ENCODE data around the gene SLC22A3.
A peak's percentile ranks its signal among the peaks of the same experiment; 100 is the strongest.
"Not testable (repeated sequence)": the region's sequence is repeated elsewhere in the genome, so short reads cannot be mapped to it uniquely, and the experiment has no call there.

SLC22A3 gene

GRCh38 chr6:160336200-160336599, 12.0 kb upstream of the SLC22A3 start:
- no peak for DNase-seq (ENCODE audit: low spot score)

DNA sequence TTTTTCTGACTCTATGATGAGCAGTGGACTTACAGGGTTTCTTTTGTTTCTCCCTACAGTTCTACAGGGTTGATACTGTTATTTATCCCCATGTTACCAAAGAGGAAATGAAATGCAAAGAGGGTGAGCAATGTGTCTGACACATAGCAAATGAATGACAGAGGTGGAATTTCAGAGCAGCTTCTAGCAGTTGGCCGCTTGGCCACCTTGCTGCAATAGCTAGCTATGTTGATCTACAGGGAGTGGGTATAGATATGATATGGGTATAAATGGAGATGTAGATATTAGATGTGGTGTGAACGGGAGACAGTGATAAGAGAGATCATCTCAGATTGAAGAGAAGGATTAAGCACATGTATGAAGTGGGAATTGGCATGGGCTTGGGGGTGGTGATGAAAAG, 10.9 kb upstream of the SLC22A3 start:
- DNase-seq (ENCODE audit: low spot score) = no peak

DNA sequence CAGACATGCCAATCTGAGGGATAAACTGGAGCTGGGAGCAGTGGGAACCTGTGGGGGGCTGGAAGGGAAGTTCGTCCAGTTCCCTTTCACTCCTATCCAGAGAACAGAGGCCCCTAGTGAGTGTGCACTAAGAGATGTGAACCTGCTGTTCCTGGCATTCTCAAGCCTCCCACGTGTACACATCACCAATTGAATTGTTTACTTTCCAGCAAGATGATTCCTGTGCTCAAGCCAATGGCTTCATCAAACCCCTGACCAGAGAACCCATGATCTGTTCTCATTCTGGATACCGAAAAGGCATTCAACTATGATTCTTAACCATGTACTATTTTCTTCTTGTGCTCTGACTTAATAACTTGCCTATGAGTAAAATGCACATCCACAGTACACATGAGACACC, 10.2 kb upstream of the SLC22A3 start:
- DNase-seq (ENCODE audit: low spot score) = no peak

DNA sequence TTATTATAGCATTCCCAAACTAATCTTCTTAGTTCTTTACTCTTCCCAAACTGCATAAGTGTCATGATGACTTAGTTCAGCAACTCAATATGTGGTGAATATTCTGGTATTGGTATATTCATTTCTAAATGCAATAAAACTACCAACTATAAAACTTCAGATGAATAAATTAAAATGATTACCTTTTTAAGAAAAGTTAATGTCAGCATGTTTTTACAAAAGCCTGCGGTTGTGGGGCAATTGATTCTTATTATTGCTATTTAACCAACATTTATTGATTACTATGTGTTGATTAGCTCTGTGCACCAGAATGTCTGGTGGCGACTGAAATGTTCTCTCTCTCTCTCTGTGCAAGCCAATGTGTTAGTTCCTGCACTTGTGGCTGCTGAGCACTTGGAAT, 5.0 kb upstream of the SLC22A3 start:
- DNase-seq (ENCODE audit: low spot score) = no peak

DNA sequence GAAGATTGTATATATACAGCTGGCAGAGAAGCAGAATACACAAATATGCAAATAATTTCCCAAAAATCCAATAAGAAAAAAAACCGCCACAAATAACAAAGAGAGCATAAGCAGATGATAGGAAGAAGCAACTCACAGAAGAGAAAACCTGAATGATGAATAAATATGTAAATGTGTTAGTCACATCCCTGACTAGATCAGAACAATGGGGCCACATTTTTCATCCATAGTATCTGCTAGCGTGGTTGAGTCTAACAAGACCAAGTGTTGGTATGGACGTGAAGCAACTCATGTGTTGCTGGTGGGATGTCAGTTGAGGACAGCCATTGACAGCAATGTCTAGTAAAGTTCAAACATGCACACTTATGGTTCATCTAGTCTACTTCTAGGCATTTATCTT, 3.9 kb upstream of the SLC22A3 start:
- no peak for DNase-seq (ENCODE audit: low spot score)

DNA sequence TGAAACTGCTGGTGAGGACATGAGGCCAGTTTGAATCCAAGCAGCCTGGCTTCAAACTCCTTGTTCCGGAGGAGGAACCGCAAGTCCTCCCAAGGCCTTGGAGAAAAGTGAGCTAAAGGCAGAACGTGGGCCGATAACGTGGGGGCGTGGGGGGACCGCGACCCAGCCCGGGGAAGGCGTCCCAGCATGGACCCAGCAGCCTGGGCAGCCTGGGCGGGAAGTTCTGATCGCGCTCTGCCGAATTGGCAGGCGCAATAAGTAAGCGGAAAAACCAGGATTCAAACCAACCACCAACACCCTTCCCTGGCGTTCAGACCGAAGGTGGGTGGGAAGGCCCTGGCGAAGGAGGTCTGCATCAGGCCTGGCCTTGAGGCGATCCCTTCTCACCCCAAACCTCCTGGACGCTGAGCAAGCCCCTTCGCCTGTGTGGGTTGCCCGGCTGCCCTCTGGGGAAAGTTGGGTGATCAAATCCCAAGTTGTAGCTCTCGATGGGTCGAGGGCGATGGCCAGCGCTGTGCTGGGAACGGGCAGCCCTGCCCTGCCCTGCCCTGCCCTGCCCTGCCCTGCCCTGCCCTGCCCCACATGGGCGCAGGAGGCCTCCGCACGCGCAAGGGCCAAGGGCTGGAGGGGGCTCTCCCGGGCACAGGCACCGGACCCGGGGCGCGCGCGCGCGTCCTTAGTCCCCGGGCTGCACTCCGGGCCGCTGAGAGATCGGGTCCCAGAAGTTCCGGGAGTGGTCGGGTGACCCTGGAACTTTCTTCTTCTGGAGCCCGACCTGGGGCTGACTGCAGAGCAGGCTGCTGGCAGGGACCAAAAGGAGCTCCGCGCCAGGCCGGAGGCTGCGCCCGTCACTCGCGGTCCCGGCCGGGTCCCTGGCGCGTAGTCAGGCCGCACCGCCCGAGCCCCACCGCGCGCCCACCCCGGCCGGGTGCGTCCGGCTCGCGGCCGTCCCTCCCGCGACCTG, 637 bp upstream of the SLC22A3 start:
- DNase-seq (ENCODE audit: low spot score) = no peak

GRCh38 chr6:160349020-160349441, 853 bp downstream of the SLC22A3 start:
- no peak for DNase-seq (ENCODE audit: low spot score)

DNA sequence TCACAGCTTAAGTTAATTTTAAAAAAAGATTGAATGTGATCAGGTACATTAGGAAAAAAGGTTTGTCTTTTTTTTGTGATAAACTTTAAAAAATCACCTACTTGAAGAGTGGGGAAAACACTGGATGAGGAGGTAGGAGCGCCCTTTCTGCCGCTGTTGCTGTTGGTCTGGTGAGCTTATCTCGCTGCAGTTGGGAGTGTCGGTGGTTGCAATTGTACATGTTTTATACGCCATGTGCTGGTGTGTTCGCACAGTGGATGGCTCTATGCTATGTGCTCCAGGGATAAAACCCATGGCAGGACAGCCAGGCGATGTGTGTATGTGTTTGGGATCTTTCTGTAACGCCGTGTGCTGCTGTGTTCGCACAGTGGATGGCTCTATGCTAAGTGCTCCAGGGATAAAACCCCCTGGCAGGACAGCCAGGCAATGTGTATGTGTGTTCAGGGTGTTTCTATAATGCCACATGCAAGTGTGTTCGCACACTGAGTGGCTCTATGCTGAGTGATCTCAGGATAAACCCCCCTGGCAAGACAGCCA, 1.7 kb downstream of the SLC22A3 start:
- no peak for DNase-seq (ENCODE audit: low spot score)

GRCh38 chr6:160353950-160354496, 5.8 kb downstream of the SLC22A3 start:
- no peak for DNase-seq (ENCODE audit: low spot score)

- peak; percentile 6 for DNase-seq (ENCODE audit: low spot score)
Measured at GRCh38 chr6:160355001-160355400, 6.8 kb downstream of the SLC22A3 start.

GRCh38 chr6:160356074-160356744, 8.0 kb downstream of the SLC22A3 start:
- no peak for DNase-seq (ENCODE audit: low spot score)

DNA sequence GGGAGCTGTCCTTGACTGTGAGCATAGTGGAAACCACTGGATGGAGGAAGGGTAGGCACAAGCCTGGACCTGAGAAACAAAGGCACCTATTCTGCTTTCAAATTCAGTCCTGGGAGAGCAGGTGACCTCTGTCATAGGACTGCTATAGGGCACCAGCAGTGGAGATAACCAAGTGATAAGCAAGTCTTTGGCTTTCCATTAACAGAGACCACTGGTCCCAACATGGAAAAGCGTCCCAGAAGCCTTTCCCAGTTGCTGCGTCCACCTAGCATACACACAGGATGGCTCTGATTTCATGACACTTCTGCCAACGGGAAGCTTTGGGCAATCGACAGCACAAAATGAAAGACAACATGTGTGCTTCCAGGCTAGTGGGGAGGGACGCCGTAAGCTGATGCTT, 8.9 kb downstream of the SLC22A3 start:
- DNase-seq (ENCODE audit: low spot score) = no peak

DNA sequence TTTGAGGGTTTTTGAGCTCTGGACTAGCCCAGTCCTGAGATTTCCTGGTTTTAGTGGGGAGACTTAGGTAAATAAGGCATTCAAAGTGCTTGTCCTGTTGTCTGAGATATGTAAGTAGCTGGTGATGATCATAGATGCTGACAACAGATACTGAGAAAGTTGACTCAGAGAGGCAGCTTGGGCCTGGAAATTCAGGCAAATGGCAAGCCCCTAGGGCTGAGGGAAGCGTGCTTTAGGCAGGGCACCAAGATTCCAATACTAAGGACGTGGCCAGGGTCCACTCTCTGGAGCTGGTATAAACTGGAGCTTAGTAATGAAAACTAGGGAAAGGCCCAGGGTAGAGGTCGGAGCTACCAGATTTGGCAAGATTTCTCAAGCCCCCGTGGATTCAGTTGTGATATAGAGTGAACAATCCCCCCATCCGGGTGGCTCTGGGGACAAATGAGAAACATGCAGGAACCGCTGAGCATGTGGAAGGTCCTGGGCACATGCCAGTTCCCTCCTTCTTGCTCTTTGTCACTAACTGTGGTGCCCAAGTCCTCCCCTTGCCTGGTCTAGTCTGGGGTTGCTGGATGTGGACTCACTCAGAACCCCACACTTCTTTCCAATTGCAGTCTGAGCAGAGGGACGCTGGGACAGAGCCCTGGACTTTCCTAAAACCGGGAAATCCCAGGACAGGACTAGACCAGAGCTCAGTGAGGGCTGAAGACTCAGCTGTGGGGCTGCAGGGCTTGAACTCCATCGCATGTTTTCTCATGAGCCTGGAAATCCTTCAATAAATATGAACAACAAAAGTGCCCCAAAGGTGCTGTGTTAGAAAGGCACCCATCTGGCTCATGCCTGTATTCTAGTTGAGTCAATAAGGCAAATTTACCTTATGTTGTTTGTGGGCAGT, 10.3 kb downstream of the SLC22A3 start:
- DNase-seq (ENCODE audit: low spot score) = no peak

- no peak for DNase-seq (ENCODE audit: low spot score)
Measured at GRCh38 chr6:160360955-160361354, 12.8 kb downstream of the SLC22A3 start.

DNA sequence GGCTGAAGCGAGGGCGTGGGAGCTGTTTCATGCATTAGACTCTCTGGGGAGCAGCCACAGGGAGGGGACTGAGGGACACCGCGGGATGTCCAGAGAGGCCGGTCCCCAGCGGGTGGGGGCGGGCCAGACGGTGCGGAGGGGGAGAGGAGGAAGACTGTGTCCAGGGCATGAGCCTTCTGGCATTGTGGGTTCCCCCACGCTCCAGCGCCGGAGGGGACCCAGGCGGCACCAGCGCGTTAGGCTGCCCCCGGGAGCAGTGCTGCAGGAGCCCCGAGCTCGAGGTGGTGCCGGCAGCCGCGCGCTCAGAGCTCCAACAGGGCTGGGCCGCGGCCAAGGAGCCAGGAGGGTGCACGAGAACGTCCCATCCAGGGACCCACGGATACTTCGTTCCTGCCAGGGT, 14.4 kb downstream of the SLC22A3 start:
- no peak for DNase-seq (ENCODE audit: low spot score)

DNA sequence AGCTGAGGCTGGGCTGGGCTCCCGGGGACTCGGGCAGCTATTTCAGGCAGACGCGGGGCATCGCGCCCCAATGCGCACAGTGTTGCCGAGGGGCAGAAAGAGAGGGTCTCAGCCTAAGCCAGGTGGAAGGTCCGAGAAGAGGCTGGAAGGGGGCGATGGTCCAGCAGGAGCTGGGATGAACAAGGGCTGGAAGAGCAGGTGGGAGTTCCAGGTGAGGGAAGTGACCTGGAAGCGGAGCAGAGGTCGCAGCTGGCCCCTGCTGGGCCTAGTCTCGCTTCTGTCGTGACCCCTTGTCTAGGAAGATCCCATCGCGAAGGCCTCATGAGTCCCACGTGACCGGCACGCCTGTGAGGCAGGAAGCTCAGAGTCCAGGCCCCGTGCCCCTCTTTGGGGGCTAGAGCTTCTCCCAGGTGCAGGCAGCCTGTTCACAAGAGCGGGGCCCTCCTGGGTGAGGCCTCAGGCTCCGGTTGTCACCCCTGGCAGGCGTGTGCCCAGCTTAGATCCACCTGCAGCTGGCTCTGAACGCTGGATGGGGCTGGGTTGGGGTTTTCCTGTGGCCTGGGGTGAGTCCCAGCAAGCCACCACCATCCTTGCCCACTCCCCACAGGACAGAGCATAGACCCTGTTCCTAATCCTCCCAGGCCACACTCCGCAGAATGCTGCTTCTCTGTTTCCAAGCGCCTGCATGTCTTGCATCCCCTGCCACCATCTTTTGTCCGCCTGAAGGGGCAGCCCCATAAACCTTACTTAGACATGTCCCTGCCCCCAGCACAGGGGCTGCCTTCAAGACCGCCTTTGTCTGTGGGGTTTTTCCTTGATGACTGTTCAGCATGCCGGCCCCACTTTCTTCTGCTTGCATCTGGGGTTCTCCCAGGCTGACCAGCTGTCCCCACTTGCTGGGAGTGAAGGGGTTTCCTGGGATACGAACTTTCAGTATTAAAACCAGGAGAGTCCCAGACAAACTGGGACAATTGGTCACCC, 15.1 kb downstream of the SLC22A3 start:
- DNase-seq (ENCODE audit: low spot score) = no peak

DNA sequence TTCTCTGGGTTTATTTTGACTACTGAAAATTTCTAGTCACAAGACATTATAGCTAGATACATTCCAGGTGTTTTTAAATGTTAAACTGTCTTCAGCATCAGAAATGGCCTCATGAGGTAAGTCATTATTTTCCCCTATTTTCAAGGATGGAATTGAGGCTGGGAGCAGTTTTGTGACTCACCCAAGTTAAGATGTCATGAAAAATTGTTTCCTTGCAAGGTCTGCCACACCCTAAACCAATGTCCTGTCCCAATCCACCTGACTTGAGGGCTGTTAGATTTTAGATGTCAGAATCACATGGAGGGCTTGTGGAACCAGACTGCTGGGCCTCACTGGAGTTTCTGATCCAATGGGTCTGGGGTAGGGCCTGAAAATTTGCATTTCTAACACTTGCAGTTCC, 16.9 kb downstream of the SLC22A3 start:
- no peak for DNase-seq (ENCODE audit: low spot score)

GRCh38 chr6:160367798-160368547, 19.8 kb downstream of the SLC22A3 start:
- no peak for DNase-seq (ENCODE audit: low spot score)

DNA sequence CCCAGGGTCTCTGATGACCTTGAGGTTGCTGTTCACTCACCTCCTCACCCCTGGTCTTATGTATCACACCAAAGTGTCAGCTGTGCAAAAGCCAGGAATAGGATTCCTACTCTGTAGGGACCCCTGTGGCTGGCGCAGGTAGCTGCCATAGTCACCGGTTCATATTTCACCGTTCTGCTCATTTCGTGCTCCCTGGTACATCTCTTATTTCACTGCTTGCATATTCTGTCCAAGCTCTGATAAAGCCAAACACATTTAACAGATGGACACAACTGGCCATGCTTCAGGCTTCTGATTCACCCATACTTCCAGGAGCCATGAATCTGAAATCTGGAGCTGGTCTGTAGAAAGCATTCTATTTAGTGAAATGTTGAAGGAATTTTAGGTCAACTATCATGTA, 20.5 kb downstream of the SLC22A3 start:
- DNase-seq (ENCODE audit: low spot score) = no peak

DNA sequence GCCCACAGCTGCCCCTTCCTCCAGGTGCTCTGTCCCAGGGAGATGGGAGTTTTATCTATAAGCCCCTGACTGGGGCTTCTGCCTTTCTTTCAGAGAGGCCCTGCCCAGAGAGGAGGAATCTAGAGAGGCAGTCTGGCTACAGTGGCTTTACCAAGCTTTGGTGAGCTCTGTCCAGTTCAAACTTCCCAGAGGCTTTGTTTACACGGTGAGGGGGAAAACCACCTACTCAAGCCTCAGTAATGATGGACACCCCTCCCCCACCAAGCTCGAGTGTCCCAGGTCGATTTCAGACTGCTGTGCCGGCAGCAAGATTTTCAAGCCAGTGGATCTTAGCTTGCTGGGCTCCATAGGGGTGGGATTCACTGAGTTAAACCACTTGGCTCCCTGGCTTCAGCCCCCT, 25.4 kb downstream of the SLC22A3 start:
- DNase-seq (ENCODE audit: low spot score) = not testable (repeated sequence)

All from LoVo (cell line).